Chondrocyte (in vitro differentiated cells): ENCODE results near the gene ATP10A. TPM values are rescaled to one million over a fixed set of nuclear protein-coding genes. Genes with fewer than 3 reads are reported as not detected.

Experiments used
- DNase-seq: peaks from one replicate; pipeline ENCODE4 v3.0.0; 2021; ENCODE audit warnings: mixed read lengths, low spot score
- H3K27ac Mint-ChIP-seq: one replicate; pipeline ENCODE4 v1.8.0; 2021; ENCODE audit warnings: mild to moderate bottlenecking, moderate library complexity, mixed read lengths; ENCODE audit not compliant: unreplicated experiment
- H3K27me3 Mint-ChIP-seq: 2 replicates; pipeline ENCODE4 v1.8.0; 2021; ENCODE audit warnings: low read depth, mixed read lengths
- H3K36me3 Mint-ChIP-seq: 2 replicates; pipeline ENCODE4 v1.8.0; 2021; ENCODE audit warnings: low read depth, mixed read lengths
- H3K4me1 Mint-ChIP-seq: 2 replicates; pipeline ENCODE4 v1.8.0; 2021; ENCODE audit warnings: low read depth, mild to moderate bottlenecking, mixed read lengths
- H3K4me3 Mint-ChIP-seq: one replicate; pipeline ENCODE4 v1.8.0; 2021; ENCODE audit warnings: mild to moderate bottlenecking, moderate library complexity, mixed read lengths; ENCODE audit not compliant: unreplicated experiment
- H3K9me3 Mint-ChIP-seq: 2 replicates; pipeline ENCODE4 v1.8.0; 2021; ENCODE audit warnings: low read depth, mixed read lengths
- total RNA-seq: library from RNA; stranded (reverse); gene quantifications from 3 replicates; pipeline ENCODE4 v1.2.1, GENCODE V29; 2021
- TF ChIP-seq, protein P1 (sequence below): fragments of 200-600 bp; sonication (generic); IDR thresholded peaks from 2 replicates; pipeline ENCODE4 v1.5.0; 2021; ENCODE audit warnings: antibody characterized with exemption, mild to moderate bottlenecking, moderate library complexity

Gene ATP10A
- total RNA-seq, 1 donor from 2014 or later: 163 TPM

DNA sequence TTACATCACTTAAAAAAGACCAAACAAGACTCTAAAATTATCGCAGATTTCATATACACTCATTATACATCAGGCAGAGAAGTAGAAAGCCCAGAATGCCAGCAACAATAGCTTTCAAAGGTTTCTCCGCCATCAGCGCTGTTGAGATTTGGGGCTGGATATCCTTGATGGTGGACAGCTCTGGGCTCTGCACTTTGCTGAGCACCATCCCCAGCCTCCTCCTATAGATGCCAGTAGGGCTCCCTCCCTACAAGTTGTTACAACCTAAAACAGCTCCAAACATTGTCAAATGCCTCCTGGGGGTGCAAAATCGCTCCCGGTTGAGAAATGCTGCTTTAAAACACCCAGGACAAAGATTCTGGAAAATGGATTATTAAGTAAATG, 73.5 kb downstream of the ATP10A start:
- TF ChIP-seq, protein P1, sequence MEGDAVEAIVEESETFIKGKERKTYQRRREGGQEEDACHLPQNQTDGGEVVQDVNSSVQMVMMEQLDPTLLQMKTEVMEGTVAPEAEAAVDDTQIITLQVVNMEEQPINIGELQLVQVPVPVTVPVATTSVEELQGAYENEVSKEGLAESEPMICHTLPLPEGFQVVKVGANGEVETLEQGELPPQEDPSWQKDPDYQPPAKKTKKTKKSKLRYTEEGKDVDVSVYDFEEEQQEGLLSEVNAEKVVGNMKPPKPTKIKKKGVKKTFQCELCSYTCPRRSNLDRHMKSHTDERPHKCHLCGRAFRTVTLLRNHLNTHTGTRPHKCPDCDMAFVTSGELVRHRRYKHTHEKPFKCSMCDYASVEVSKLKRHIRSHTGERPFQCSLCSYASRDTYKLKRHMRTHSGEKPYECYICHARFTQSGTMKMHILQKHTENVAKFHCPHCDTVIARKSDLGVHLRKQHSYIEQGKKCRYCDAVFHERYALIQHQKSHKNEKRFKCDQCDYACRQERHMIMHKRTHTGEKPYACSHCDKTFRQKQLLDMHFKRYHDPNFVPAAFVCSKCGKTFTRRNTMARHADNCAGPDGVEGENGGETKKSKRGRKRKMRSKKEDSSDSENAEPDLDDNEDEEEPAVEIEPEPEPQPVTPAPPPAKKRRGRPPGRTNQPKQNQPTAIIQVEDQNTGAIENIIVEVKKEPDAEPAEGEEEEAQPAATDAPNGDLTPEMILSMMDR: no peak
- Mint-ChIP-seq H3K27ac (peak overlapping the region; percentile 98), H3K36me3 (peaks cover 6% of the 10 kb centered on the region), H3K4me1 (peaks cover 94% of the 10 kb centered on the region), H3K4me3 (no peak overlapping the region), H3K27me3 (no peaks in the 10 kb centered on the region), H3K9me3 (no peaks in the 10 kb centered on the region)
- no peak for DNase-seq

DNA sequence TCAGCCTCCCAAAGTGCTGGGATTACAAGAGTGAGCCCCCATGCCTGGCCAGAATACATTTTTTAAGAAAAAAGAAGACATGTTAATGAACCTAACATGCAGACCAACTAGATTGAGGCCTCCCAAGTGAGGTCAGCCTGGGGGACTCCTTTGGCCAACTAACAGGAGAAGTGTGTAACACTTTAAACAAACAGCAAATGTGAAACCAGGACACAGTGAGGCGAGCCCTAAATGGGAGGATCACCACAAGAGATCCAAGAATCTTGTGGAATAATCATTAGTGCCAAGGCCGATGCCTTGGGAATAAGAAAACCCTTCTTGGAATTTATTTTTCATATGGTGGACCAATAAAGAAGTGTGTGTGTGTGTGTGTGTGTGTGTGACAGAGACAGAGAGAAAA, 73.9 kb downstream of the ATP10A start:
- Mint-ChIP-seq H3K27ac (peak overlapping the region; percentile 98), H3K4me1 (peaks cover 94% of the 10 kb centered on the region), H3K36me3 (peaks cover 6% of the 10 kb centered on the region), H3K27me3 (no peaks in the 10 kb centered on the region), H3K9me3 (no peaks in the 10 kb centered on the region), H3K4me3 (no peak overlapping the region)
- DNase-seq: peak; percentile 13
- TF ChIP-seq, protein P1: no peak

DNA sequence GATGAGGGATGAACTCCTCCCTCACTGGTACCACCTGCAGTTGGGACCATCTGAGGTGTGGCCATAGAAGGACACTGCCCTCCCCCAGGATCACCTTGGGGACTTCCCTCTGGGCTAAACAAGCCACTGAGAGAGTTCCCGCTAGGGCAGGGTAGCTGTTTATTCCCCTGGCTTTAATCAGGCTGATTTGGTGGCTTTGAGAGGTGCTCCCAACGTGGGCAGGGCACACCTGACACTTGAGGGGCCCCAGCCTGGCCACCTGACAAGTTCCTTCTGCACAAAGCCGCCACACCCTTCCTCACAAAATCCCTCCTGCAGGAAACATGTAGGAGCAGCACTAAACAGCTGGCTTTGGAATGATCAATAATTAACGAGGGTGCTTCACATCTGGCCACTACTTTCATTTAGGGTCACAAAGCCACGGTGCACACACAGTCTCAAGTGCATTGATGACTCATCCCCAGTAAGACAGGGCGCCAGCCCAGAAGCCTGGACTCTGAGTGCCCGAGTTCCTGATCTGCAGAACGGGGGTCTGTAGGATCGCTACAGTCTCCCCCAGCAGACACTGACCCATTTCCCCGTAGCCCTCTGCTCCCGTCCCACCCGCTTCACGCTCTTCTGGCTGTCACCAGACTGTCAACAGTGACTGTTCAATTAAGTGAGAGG, 75.1 kb downstream of the ATP10A start:
- TF ChIP-seq, protein P1: no peak
- Mint-ChIP-seq H3K9me3 (no peaks in the 10 kb centered on the region), H3K27me3 (no peaks in the 10 kb centered on the region), H3K4me1 (peaks cover 94% of the 10 kb centered on the region), H3K36me3 (peaks cover 8% of the 10 kb centered on the region), H3K27ac (peak overlapping the region; percentile 98), H3K4me3 (no peak overlapping the region)
- DNase-seq: peak; percentile 76

DNA sequence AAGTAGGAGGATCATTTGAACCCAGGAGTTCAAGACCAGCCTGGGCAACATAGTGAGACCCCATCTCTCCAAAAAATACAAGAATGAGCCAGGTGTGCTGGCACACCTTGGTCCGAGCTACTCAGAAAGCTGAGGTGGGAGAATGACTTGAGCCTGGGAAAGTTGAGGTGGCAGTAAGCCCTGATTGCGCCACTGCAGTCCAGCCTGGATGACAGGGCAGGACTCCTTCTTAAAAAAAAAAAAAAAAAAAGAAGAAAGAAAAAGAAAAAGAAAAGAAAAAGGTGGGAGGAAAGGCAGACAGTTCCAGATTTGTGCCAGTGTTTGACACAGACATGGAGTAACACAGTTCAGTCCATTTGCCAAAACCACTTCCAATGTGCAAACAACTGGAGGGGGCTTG, 75.7 kb downstream of the ATP10A start:
- TF ChIP-seq, protein P1: no peak
- H3K4me1 Mint-ChIP-seq: peaks cover 93% of the 10 kb centered on the region
- DNase-seq: peak; percentile 22
- no peaks in the 10 kb centered on the region for H3K27me3 Mint-ChIP-seq
- H3K9me3 Mint-ChIP-seq: no peaks in the 10 kb centered on the region
- H3K36me3 Mint-ChIP-seq: peaks cover 6% of the 10 kb centered on the region
- no peak overlapping the region for H3K4me3 Mint-ChIP-seq
- H3K27ac Mint-ChIP-seq: peak overlapping the region; percentile 98

DNA sequence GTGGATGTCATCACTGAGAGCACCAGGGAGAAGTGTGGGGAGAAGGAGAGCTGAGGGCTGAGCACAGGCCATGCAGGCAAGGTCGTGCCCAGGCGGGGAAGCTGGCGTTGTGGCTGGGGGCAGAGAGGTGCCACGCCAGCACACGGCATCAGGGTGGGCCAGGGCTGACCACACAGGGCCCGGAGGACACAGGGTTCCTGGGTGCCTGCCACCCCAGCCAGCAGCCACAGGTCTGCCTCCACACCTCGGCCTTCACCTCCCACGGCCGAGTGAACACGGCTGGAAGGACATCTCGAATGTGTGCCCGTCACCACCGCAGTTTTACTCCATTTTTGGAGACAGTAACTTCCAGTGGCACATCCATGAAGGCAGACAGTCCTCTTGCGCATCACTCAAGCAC, 77.1 kb downstream of the ATP10A start:
- H3K27ac Mint-ChIP-seq: peak overlapping the region; percentile 98
- peaks cover 5% of the 10 kb centered on the region for H3K36me3 Mint-ChIP-seq
- TF ChIP-seq, protein P1: no peak
- H3K27me3 Mint-ChIP-seq: no peaks in the 10 kb centered on the region
- DNase-seq: peak; percentile 86
- H3K4me3 Mint-ChIP-seq: peak overlapping the region; percentile 49
- H3K9me3 Mint-ChIP-seq: no peaks in the 10 kb centered on the region
- H3K4me1 Mint-ChIP-seq: peaks cover 89% of the 10 kb centered on the region
